ENCODE data around the gene KCTD5.

GRCh38 chr16:2682209-2683021 is at the start of gene KCTD5:
- TF ChIP-seq NFYB (CRISPR knock-in tag; conservative IDR thresholded peaks at IDR 0.05; ENCODE audit: low read depth): no peak
- peak; percentile 94 for TF ChIP-seq E2F1 (CRISPR knock-in tag; IDR thresholded peaks at IDR 0.05)
- no peak for TF ChIP-seq CTCF (IDR thresholded peaks at IDR 0.05)
- peak; percentile 97 for TF ChIP-seq ZBTB21 (CRISPR knock-in tag; IDR thresholded peaks at IDR 0.05; ENCODE audit: borderline replicate concordance)
- TF ChIP-seq SP1 (CRISPR knock-in tag; conservative IDR thresholded peaks at IDR 0.05): peak; percentile 100
- TF ChIP-seq AFF4 (CRISPR knock-in tag; IDR thresholded peaks at IDR 0.05; ENCODE audit: borderline replicate concordance): peak; percentile 93; the same call in 1 of the 2 replicates
- 0 out of 2 replicates have a peak, but pooled peaks have one; percentile 57 for TF ChIP-seq NR3C1 (CRISPR knock-in tag; conservative IDR thresholded peaks at IDR 0.05; ENCODE audit: low read depth)
- TF ChIP-seq ATF3 (CRISPR knock-in tag; conservative IDR thresholded peaks at IDR 0.05): no peak
- peak; percentile 90; the same call in 1 of the 2 replicates for TF ChIP-seq TP53 (CRISPR knock-in tag; IDR thresholded peaks at IDR 0.05)
- peak; percentile 97 for TF ChIP-seq GABPB1 (CRISPR knock-in tag; IDR thresholded peaks at IDR 0.05)
